ENCODE results near the gene NFKB1.

NFKB1 gene

DNA sequence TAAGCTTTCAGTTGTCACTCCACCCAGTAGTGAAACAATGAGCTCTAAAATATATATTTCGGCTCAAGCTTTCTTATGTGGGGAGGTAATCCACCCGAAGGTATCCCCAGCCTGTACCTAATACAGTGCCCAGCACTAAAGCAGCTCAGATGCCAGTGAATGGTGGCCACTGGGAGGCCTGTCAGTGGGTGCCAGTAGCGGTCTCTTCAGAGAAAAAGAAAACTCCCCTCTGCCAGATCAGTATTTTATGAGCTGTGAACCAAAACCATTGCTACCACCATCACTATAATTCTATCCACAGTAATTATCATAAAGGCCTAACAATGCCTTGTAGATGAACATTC, 835 bp upstream of the NFKB1 start:
- no peak for DNase-seq (ENCODE audit: low read depth)

DNA sequence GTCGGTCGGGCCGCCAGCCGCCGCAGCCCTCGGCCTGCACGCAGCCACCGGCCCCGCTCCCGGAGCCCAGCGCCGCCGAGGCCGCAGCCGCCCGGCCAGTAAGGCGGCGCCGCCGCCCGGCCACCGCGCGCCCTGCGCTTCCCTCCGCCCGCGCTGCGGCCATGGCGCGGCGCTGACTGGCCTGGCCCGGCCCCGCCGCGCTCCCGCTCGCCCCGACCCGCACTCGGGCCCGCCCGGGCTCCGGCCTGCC, 213 bp downstream of the NFKB1 start:
- no peak for DNase-seq (ENCODE audit: low read depth)

GRCh38 chr4:102502543-102502818, 1.3 kb downstream of the NFKB1 start:
- no peak for DNase-seq (ENCODE audit: low read depth)

GRCh38 chr4:102503301-102503746, 2.2 kb downstream of the NFKB1 start:
- no peak for DNase-seq (ENCODE audit: low read depth)

DNA sequence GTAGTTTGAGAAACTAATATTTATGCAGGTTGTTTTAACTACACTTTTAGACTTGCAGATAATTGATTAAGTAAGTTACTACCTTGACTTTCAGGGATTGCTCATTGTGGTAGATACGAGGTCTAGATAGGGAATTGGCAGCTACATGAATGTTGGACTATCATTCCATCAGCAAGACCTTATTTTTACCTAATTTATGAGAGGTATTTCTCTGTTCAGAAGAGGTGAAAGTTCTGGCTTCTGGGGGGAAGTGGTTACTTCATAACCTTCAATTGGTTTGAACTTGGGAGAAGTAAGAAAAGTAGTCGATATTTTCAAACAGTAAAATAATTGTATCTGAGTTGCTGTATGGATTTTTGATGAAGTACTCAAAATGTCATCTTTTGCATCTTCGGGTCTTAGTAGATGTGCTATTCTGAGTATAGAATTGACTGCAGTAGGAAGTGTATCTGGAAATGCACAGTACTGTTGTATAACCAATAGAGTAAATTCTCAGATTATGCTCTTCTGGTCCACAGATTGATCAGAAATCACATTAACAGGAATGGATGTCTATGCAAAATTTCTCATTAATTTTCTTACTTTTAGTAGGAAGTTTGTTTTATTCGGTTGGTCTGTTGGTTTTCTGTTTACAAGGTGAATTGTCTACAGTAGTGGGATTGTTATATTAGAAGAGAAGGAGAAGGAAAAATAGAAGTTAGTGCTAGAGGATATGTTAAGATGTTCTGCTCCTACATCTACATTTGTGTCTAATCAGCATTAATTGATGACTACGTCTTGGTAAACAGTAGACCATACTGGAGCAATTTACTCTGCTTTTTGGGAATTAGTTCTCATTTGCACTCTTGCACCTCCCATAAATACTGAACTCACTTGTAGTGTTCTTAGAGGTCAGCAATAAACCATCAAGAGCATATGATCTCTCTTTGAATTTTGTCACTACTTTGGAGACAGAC, 3.0 kb downstream of the NFKB1 start:
- DNase-seq (ENCODE audit: low read depth), result no peak

DNA sequence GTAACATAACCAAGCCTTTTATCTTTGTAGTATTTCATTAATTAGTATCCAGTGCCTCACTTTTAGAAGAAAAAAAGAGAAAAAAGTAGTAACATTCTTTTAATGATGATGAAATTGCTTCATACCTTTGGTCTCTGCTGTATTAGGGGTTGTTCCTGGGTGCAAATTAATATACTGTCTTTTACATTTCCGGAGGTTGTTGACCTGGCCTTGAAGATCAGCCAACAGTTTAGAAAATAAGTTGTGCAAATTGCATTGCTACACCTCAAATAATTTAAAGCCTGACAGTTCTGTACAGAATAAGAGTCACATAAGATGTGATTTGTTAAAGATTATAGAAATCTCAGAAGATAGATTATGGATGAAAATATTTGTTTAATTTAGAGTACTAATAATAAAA, 3.8 kb downstream of the NFKB1 start:
- no peak for DNase-seq (ENCODE audit: low read depth)

DNA sequence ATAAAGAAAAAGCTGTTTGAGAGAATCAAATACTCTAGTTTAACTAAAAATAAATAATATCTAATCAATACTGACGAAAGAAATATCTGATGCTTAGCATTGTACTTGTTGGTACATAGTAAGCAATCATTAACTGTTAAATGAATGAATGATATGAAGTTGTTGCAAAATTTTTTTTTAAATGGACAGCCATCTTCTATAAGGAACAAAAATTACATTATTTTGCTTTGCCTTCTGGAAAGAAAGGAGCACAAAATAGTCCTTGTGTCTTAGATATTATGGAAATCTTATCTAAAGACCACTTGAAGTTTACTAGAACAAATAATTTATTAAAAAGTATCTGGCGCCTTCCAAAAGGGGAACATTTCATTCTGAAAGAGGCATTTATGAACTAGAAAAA, 4.5 kb downstream of the NFKB1 start:
- DNase-seq (ENCODE audit: low read depth), result no peak

DNA sequence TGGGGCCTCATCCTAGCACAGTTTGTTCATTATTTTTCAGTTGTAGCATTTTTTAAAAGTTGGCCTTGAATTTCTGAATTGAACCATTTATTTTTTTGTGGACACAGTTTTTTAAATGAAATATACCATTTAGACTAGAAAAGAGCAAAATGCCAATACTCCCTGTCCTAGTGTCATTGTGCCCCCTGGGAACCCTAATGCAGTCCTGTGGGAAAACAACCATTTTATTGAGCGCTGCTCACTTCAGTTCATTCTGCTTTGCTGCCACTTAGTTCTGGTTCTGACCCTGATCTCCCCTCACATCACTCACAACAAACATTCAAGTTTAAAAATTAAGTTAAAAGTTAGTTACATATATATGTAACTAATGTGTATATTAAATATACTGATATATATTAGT, 5.4 kb downstream of the NFKB1 start:
- DNase-seq (ENCODE audit: low read depth), result no peak

GRCh38 chr4:102511830-102512605, 10.9 kb downstream of the NFKB1 start:
- DNase-seq (ENCODE audit: low read depth), result no peak

GRCh38 chr4:102514298-102514964, 13.3 kb downstream of the NFKB1 start:
- DNase-seq (ENCODE audit: low read depth), result no peak

- DNase-seq (ENCODE audit: low read depth), result no peak
Observed at GRCh38 chr4:102517753-102518152, 16.6 kb downstream of the NFKB1 start.

- DNase-seq (ENCODE audit: low read depth), result no peak
Observed at GRCh38 chr4:102518703-102519131, 17.6 kb downstream of the NFKB1 start.

DNA sequence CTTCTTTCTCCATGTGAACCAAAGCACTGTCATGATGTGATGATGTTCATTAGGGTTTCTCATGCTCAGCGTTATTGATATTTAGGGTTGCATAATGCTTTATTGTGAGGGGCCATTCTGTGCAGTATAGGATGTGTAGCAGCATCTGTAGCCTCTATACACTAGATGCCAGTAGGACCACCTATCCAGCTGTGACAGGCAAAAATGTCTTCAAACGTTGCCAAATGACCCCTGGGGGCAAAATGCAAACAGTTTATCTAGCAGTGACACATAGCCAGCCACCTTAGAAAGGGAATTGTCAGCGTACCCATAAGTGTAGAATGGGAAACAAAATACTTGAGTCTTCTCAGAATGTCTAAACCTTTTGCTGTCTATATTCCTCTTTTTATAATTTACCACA, 18.8 kb downstream of the NFKB1 start:
- DNase-seq (ENCODE audit: low read depth), result no peak

GRCh38 chr4:102521570-102521969, 20.4 kb downstream of the NFKB1 start:
- no peak for DNase-seq (ENCODE audit: low read depth)

DNA sequence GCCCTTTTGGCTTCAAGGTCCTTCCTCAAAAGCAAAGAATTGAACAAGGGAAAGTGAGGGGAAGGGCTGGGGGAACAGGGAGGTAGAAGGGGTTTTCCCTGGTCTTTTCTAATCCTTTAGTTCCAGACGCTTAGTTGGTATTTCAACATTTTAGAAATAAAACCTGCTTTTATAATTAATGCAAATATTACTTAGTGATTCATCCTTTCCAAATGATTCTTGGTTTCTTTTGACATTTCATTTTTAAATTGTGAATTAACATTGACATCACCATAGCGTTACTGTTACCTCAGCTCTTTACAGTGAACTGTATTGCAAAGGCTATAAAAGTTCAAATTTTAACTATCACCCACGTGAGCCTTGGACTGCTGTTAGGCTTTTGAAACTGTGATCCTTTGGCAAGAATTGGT, 20.9 kb downstream of the NFKB1 start:
- no peak for DNase-seq (ENCODE audit: low read depth)

- no peak for DNase-seq (ENCODE audit: low read depth)
Observed at GRCh38 chr4:102524691-102525090, 23.5 kb downstream of the NFKB1 start.

GRCh38 chr4:102525097-102525496, 23.9 kb downstream of the NFKB1 start:
- DNase-seq (ENCODE audit: low read depth), result no peak

DNA sequence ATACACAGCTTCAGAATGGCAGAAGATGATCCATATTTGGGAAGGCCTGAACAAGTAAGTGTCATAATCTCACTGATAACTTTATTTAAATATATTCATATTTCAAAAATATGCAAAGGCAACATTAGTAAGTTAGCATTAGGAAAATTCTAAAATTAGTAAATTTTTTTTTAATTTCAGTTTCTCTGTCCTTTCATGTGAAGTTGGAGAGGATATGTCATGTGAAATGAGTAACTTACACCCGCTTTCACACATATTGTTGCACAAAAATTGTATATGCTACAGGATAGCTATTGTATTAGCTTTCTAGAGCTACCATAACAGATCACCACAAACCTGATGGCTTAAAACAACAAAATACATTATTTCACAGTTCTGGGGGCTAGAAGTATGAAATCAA, 24.3 kb downstream of the NFKB1 start:
- DNase-seq (ENCODE audit: low read depth), result no peak

DNA sequence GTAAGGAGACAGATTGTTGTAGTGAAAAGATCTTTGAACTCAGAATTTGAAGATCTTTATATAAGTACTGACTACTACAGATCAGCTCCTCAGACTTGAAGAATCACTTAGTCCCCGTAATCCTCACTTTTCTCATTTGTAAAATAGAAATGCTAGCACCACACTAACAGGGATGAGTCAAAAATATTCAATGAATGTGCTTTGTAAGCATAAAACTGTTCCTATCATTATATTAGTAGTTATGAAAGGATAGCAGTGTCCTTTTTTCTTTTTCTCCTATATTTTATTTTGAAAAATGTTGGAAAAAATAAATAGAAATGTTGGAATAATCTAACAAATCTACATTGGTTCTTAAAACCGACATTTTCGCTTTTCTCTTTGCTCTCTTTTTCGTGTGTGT, 25.4 kb downstream of the NFKB1 start:
- no peak for DNase-seq (ENCODE audit: low read depth)

GRCh38 chr4:102527695-102528283, 26.6 kb downstream of the NFKB1 start:
- no peak for DNase-seq (ENCODE audit: low read depth)

GRCh38 chr4:102529977-102530376, 28.8 kb downstream of the NFKB1 start:
- DNase-seq (ENCODE audit: low read depth), result no peak

GRCh38 chr4:102530986-102531385, 29.8 kb downstream of the NFKB1 start:
- DNase-seq (ENCODE audit: low read depth), result no peak

- DNase-seq (ENCODE audit: low read depth), result no peak
Observed at GRCh38 chr4:102531462-102531861, 30.3 kb downstream of the NFKB1 start.

Measured in fibroblast of the conjunctiva (primary cell).